SJCRH30 (cell line): ENCODE measurements around the gene UBAC2. TPM values are rescaled to one million over a fixed set of nuclear protein-coding genes. Genes with fewer than 3 reads are reported as not detected.
"Not testable (repeated sequence)": the region's sequence is repeated elsewhere in the genome, so short reads cannot be mapped to it uniquely, and the experiment has no call there.

ENCODE experiments used
- DNase-seq, 2 experiments: peaks; one replicate each; pipeline ENCODE4 v3.0.0-alpha.2; 2015 to 2020
- H3K27ac ChIP-seq: fragments of 250-450 bp; sonication (Bioruptor Pico); 2 replicates; pipeline ENCODE4 v1.5.1; 2020; ENCODE audit warnings: mild to moderate bottlenecking, moderate library complexity
- H3K27me3 ChIP-seq: fragments of 250-450 bp; sonication (Bioruptor Pico); 2 replicates; pipeline ENCODE4 v1.5.1; 2020; ENCODE audit warnings: mild to moderate bottlenecking, moderate library complexity
- H3K36me3 ChIP-seq: fragments of 250-450 bp; sonication (Bioruptor Pico); 2 replicates; pipeline ENCODE4 v1.5.1; 2020; ENCODE audit warnings: mild to moderate bottlenecking, moderate library complexity
- H3K4me1 ChIP-seq: fragments of 250-450 bp; sonication (Bioruptor Pico); 2 replicates; pipeline ENCODE4 v1.5.1; 2020; ENCODE audit warnings: mild to moderate bottlenecking, moderate library complexity
- H3K4me3 ChIP-seq: fragments of 250-450 bp; sonication (Bioruptor Pico); 2 replicates; pipeline ENCODE4 v1.5.1; 2020; ENCODE audit warnings: mild to moderate bottlenecking, moderate library complexity
- H3K9me3 ChIP-seq: fragments of 250-450 bp; sonication (Bioruptor Pico); replicated peaks from 2 replicates; pipeline ENCODE4 v1.5.1; 2020; ENCODE audit warnings: mild to moderate bottlenecking, moderate library complexity
- total RNA-seq: library from RNA; depleted of rRNA; stranded (reverse); fragments of >200 nt; shearing (Covaris generic); gene quantifications from 2 replicates; pipeline ENCODE4 v1.2.3, GENCODE V29; 2014

Gene UBAC2
- total RNA-seq, 1 experiment from 2014 or later = 55.6 TPM

GRCh38 chr13:99399623-99399974 lies 198.9 kb downstream of the UBAC2 start:
- Histone ChIP-seq H3K27ac (no peak overlapping the region), H3K27me3 (no peaks in the 10 kb centered on the region), H3K9me3 (no peaks in the 10 kb centered on the region), H3K4me1 (no peaks in the 10 kb centered on the region), H3K36me3 (no peaks in the 10 kb centered on the region), H3K4me3 (no peak overlapping the region)
- no peak for DNase-seq

DNA sequence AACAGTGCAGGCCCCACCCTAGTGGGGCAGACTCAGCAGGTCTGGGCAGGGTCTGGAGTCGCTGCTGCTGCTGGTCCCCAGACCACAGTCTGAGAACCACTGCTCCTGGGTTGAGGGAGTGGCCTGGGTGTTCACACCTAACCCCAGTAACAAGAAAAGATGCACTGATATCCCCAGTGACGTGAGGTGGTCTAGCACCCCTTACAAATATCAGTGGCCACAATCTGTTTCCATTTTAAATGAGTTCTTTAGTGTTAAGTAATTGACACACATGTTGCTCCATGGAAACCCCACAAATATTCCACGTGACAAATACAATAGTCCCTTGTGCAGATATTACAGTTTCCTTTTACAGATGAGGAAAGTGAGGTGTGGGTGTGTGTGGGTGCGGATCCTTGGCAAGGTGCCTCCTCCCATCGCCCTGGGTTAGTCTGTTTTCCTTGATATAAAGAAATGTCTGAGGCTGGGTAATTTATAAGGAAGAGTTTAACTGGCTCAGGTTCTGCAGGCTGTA lies 202.9 kb downstream of the UBAC2 start:
- no peaks in the 10 kb centered on the region for H3K9me3 ChIP-seq
- H3K27ac ChIP-seq = no peak overlapping the region
- H3K36me3 ChIP-seq = no peaks in the 10 kb centered on the region
- no peaks in the 10 kb centered on the region for H3K4me1 ChIP-seq
- no peak for DNase-seq
- H3K27me3 ChIP-seq = no peaks in the 10 kb centered on the region
- H3K4me3 ChIP-seq = no peak overlapping the region

- no peaks in the 10 kb centered on the region for H3K36me3 ChIP-seq
- no peak for DNase-seq
- no peaks in the 10 kb centered on the region for H3K27me3 ChIP-seq
- H3K4me3 ChIP-seq = no peak overlapping the region
- H3K4me1 ChIP-seq = no peaks in the 10 kb centered on the region
- no peaks in the 10 kb centered on the region for H3K9me3 ChIP-seq
- H3K27ac ChIP-seq = no peak overlapping the region
Observed at GRCh38 chr13:99404005-99404755, 203.5 kb downstream of the UBAC2 start.

DNA sequence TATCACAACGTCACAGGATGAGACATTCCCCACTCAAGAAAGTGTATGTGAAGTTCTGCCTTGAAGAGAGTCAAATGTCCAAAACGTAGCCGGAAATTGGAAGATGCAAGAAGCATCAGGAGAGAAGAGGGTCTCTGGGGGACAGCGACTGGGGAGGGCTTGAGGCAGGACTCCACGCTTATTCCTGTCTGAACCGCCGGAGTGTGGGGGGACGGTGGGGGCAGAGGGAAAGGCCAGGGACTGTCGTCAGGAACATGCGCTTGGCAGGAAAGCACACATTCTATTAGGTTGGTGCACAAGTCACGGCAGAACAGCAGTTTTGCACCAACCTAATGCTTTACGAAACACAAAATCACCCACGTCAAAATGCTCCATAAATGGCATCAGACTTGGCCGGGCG lies 205.3 kb downstream of the UBAC2 start:
- no peaks in the 10 kb centered on the region for H3K36me3 ChIP-seq
- H3K27ac ChIP-seq = no peak overlapping the region
- DNase-seq = no peak
- H3K4me3 ChIP-seq = no peak overlapping the region
- H3K9me3 ChIP-seq = no peaks in the 10 kb centered on the region
- no peaks in the 10 kb centered on the region for H3K27me3 ChIP-seq
- H3K4me1 ChIP-seq = no peaks in the 10 kb centered on the region

DNA sequence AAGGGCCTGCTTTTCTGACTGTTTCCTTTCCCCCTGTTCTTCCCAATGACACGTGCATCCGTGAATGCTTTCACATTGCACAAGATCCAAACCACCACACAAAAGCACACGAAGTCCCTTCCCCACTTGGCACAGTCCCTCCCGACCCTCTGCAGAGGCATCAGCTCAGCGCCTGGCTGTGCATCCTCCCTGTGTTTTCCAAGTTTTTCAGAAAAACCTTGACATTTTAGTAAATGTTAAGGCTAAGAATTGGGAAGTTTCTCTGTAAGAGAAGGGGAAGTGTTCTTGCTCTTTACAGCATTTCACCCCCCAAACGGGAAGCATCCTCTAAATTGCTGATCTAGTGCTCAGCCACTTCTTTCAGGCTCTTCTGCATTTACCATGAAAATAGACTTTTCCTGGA lies 206.1 kb downstream of the UBAC2 start:
- Histone ChIP-seq H3K4me1 (no peaks in the 10 kb centered on the region), H3K27me3 (no peaks in the 10 kb centered on the region), H3K27ac (no peak overlapping the region), H3K36me3 (no peaks in the 10 kb centered on the region), H3K4me3 (no peak overlapping the region), H3K9me3 (no peaks in the 10 kb centered on the region)
- DNase-seq = no peak

DNA sequence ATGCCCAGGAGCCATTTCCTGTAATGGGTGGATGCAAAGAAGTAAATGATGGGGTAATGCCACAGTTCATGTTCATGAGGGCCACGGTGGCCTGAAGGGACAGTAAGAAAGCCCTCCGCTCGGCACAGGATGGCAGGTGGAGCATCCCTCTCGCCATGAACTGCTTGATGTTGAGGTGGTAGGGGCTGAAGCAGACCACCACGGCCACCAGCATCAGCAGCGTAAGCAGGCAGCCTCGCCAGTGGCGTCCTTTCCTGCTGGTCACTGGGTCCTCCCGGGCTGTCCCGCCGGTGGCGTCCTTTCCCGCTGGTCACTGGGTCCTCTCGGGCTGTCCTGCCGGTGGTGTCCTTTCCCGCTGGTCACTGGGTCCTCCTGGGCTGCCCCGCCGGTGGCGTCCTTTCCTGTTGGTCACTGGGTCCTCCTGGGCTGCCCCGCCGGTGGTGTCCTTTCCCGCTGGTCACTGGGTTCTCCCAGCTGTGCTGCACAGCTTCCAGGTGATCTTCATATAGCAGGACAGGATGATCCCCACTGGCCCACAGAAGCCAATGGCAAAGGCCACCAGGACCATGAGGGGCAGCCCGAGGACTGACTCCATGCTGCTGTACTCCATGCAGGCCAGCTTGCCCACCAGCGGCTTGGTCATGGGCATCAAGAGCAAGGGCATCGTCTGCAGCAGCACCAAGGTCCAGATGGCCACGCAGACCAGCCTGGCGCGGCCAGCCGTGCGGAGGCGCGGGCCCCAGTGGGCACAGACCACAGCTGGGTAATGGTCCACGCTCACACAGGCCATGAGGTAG lies 207.4 kb downstream of the UBAC2 start:
- no peak for DNase-seq
- no peak overlapping the region for H3K4me3 ChIP-seq
- no peaks in the 10 kb centered on the region for H3K9me3 ChIP-seq
- H3K27ac ChIP-seq = no peak overlapping the region
- no peaks in the 10 kb centered on the region for H3K27me3 ChIP-seq
- H3K36me3 ChIP-seq = no peaks in the 10 kb centered on the region
- no peaks in the 10 kb centered on the region for H3K4me1 ChIP-seq

DNA sequence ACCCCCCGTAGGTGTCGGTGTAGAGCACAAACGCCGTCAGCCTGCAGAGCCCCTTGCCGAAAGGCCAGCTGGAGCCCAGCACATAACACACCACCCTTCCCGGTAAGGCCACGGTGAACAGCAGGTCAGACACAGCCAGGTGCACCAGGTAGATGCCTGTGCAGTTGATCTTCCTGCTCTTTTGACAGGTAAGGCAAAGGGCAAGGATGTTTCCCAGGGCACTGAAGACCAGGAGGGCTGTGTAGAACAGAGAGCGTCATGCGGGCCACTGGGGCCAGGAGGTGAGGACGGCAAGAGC lies 208.0 kb downstream of the UBAC2 start:
- Histone ChIP-seq H3K36me3 (no peaks in the 10 kb centered on the region), H3K27ac (no peak overlapping the region), H3K4me3 (no peak overlapping the region), H3K4me1 (no peaks in the 10 kb centered on the region), H3K27me3 (no peaks in the 10 kb centered on the region), H3K9me3 (no peaks in the 10 kb centered on the region)
- DNase-seq = no peak

DNA sequence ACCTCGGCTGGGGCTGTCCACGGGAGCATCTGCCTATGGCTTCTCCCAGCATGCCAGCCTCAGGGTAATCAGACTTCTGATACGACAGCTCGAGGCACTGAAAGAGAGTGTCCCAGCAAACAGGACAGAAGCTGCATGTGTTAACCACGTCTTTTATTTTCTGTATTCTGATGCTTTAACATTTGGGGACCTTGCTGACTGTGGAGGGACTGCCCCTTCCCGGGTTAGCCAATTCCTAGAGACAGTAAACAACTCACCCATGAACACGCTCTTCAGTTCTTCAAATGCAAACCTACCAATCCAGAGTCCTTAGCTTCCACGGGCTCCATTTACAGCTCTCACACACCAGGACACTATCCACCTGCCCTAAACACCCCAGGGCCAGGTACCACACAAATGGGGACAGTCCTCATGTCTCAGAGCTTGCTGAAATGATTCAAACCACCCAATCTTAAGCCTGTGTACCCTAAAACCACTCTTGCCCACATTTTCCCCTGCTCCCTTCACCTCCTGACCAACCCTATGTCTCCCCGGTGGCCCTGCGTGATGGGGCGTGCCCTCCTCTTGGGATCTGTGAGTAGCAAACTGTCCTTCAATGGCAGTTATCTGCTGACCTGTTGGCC lies 208.9 kb downstream of the UBAC2 start:
- H3K9me3 ChIP-seq, DNase-seq, H3K4me1 ChIP-seq, H3K4me3 ChIP-seq, H3K36me3 ChIP-seq, H3K27me3 ChIP-seq, H3K27ac ChIP-seq: not testable (repeated sequence)

DNA sequence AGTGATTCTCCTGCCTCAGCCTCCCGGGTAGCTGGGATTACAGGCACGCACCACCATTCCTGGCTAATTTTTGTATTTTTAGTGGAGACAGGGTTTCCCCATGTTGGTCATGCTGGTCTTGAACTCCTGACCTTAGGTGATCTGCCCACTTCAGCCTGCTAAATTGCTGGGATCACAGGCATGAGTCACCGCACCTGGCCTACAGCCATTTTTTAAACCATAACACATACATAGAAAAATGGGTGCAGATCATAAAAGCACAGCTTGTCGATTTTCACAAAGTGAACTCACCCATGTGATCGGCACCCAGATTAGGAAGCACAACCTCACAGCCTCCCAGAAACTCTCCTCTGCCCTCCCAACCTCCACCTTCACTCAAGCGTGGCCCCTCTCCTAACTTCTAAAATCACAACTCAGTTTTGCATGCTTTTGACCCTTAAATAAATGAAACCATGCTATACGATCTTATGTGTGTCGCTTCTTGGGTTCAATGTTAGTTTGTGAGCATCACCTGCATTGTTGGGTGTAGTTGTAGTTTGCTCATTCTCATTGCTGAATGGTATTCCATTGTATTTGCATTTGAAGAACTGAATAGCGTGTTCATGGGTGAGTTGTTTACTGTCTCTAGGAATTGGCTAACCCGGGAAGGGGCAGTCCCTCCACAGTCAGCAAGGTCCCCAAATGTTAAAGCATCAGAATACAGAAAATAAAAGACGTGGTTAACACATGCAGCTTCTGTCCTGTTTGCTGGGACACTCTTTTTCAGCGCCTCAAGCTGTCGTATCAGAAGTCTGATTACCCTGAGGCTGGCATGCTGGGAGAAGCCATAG lies 210.2 kb downstream of the UBAC2 start:
- not testable (repeated sequence) for H3K27ac ChIP-seq, H3K4me3 ChIP-seq, H3K27me3 ChIP-seq, H3K9me3 ChIP-seq, H3K36me3 ChIP-seq, DNase-seq, H3K4me1 ChIP-seq

DNA sequence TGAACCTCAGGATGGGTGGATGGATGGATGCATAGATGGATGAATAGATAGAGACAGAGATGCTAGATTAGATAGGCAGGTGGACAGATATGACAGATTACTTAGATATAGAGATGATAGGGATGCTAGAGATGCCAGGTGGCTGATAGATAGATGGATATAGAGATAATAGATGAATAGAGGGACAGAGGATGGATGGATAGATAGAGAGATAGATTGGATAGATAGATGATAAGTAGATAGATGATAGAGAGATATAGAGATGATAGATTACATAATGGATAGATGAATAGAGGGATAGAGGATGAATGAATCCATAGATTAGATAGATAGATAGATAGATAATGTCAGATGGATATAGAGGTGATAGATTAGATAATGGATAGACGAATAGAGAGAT lies 212.2 kb downstream of the UBAC2 start:
- H3K4me3 ChIP-seq = no peak overlapping the region
- H3K27ac ChIP-seq = no peak overlapping the region
- H3K9me3 ChIP-seq = no peaks in the 10 kb centered on the region
- DNase-seq = no peak
- H3K27me3 ChIP-seq = no peaks in the 10 kb centered on the region
- no peaks in the 10 kb centered on the region for H3K36me3 ChIP-seq
- H3K4me1 ChIP-seq = peaks cover 3% of the 10 kb centered on the region; the same call in 1 of the 2 replicates

DNA sequence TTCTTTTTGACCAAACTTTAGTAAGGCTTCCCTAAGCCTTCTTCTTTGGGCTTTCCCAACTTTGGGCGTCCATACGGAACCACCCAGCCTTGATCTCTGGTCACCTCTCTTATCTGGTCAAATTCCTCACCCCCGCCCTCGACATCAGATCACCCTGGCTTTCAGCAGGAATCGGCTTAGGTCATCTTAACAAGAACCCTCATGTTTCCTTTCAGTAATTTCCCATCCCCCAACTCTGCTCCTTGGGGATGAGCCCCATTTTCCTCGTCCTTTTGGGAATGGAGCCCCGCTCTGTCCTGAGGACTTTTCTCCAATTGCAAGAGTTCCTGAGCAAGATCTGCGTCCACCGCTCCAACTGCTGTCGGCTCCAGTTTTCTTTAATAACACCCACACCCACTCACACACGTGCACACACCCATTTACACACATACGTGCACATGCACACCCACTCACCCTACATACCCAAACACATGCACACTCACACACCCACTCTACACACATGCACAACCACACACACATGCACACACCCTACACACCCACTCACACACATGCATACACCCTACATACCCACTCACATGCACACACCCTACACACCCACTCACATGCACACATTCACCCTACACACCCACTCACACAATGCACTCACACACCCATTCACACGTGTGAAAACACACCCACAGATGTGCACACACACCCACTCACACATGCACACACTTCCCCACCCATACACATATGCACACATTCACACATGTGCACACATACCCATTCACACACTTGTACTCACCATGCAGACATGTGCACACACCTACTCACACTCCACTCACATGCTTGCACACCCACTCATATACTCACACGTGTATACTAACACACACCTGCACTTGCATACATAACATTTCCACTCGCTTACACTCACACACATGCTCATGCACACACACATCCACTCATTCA lies 213.7 kb downstream of the UBAC2 start:
- H3K27ac ChIP-seq = no peak overlapping the region
- H3K4me1 ChIP-seq = peaks cover 10% of the 10 kb centered on the region
- H3K36me3 ChIP-seq = no peaks in the 10 kb centered on the region
- no peak overlapping the region for H3K4me3 ChIP-seq
- no peaks in the 10 kb centered on the region for H3K27me3 ChIP-seq
- no peaks in the 10 kb centered on the region for H3K9me3 ChIP-seq
- DNase-seq = no peak

GRCh38 chr13:99415014-99415650 lies 214.5 kb downstream of the UBAC2 start:
- Histone ChIP-seq H3K9me3 (no peaks in the 10 kb centered on the region), H3K27me3 (no peaks in the 10 kb centered on the region), H3K27ac (no peak overlapping the region), H3K4me1 (peaks cover 10% of the 10 kb centered on the region), H3K36me3 (no peaks in the 10 kb centered on the region), H3K4me3 (no peak overlapping the region)
- no peak for DNase-seq

DNA sequence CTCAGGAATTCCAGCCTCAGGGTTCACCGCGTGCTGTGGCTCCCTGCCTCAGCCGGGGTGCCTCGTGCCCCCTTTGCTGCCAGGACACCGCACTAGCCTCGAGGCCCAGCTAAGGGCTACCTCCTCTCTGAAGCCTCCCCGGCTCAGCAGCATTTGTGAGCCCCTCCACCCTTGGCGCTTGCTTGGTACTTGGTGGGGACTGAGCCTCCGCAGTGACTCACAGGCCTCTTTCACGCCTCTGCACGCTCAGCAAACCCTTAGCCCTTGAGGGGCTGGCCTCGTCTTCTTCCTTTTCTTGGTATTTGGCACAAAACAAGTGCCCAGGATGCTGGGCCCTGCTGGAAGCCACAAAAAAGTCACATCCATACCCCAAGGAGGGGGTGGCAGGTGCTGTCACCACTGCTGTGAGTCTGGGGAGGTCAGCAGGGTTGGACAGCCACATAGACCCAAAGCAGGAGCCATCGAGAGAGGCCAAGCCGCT lies 215.2 kb downstream of the UBAC2 start:
- H3K4me3 ChIP-seq = no peak overlapping the region
- no peak overlapping the region for H3K27ac ChIP-seq
- no peaks in the 10 kb centered on the region for H3K27me3 ChIP-seq
- no peak for DNase-seq
- H3K4me1 ChIP-seq = peaks cover 10% of the 10 kb centered on the region
- H3K36me3 ChIP-seq = no peaks in the 10 kb centered on the region
- H3K9me3 ChIP-seq = no peaks in the 10 kb centered on the region
